GM12864 (cell line): ENCODE data around the gene ARFGAP2.
"Not testable (repeated sequence)": the region's sequence is repeated elsewhere in the genome, so short reads cannot be mapped to it uniquely, and the experiment has no call there.

ENCODE experiments used
- DNase-seq: peaks from one replicate; pipeline ENCODE4 v3.0.0-alpha.2; 2011; ENCODE audit warnings: low read depth
- H3K4me3 ChIP-seq: 2 replicates; pipeline ENCODE4 v1.5.1; 2011; ENCODE audit warnings: mild to moderate bottlenecking, low read depth, low read length, control low read depth
- CTCF ChIP-seq: IDR thresholded peaks from 2 replicates; pipeline ENCODE4 v1.5.1; 2011; ENCODE audit warnings: low read depth, mild to moderate bottlenecking, moderate library complexity, low read length, control low read depth, inconsistent platforms; ENCODE audit errors: missing control alignments

Gene ARFGAP2

GRCh38 chr11:47201015-47201414, 24.3 kb upstream of the ARFGAP2 start:
- no peak for TF ChIP-seq CTCF

GRCh38 chr11:47198161-47198560, 21.5 kb upstream of the ARFGAP2 start:
- not testable (repeated sequence) for H3K4me3 ChIP-seq, DNase-seq

More at GRCh38 chr11:47201015-47201414, 24.3 kb upstream of the ARFGAP2 start:
- no peak for DNase-seq
- H3K4me3 ChIP-seq: no peak overlapping the region

- TF ChIP-seq CTCF: no peak
- no peak for DNase-seq
- H3K4me3 ChIP-seq: no peak overlapping the region
These were observed 15.4 kb upstream of the ARFGAP2 start for GRCh38 chr11:47192111-47192510.

GRCh38 chr11:47191137-47191536, 14.5 kb upstream of the ARFGAP2 start:
- not testable (repeated sequence) for DNase-seq, H3K4me3 ChIP-seq

GRCh38 chr11:47189100-47189834, 12.6 kb upstream of the ARFGAP2 start:
- no peak for TF ChIP-seq CTCF
- DNase-seq: no peak
- H3K4me3 ChIP-seq: no peak overlapping the region

GRCh38 chr11:47188259-47188658, 11.6 kb upstream of the ARFGAP2 start:
- H3K4me3 ChIP-seq: no peak overlapping the region
- no peak for TF ChIP-seq CTCF
- DNase-seq: no peak

- no peak for DNase-seq
- H3K4me3 ChIP-seq: no peak overlapping the region; the same call in 1 of the 2 replicates
- no peak for TF ChIP-seq CTCF
These were observed 11.0 kb upstream of the ARFGAP2 start for GRCh38 chr11:47187723-47188122.
